ENCODE data around the gene OGFR. TPM values are rescaled to one million over a fixed set of nuclear protein-coding genes. Genes with fewer than 3 reads are reported as not detected.
A peak's percentile ranks its signal among the peaks of the same experiment; 100 is the strongest.

OGFR gene
- polyA plus RNA-seq, 3 donors: 47.8 to 114 (median 79.3) TPM

DNA sequence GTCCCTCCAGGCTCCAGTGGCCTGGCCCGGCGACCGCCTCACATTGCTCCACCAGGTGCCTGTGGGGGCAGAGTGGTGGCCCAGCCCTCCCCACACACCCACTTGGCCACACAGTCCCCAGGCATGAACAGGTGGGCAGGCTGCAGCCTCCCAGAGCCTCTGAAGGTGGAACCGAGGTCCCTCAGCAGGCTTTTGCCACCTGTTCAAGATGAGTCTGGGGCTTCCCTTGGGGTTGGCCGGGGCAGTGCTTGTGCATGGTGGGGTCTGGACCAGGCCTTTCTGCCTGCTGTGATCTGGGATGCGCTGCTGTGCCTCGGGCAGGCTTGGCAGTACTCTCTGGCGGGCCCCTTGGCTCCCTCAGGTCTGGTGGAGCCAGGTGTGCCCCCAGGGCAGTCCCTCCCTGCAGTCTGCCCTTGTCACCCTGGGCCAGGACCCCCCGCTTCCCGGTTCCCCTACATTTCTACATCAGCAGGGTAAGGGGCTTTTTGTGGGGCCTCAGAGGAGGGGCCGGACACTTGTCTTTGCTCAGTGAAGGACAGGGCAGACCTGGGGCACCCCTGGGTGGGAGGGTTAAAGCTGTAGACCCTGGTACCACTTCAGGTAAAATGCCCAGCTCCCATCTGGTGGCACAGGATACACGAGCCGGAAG is 9.5 kb downstream of the OGFR start:
- Histone ChIP-seq H3K36me3 (replicated peaks in 1 of 2; ENCODE audit: control insufficient read depth in 1 of 2, insufficient read depth in 2 of 2, low read length in 2 of 2) (peaks cover 40 to 49% of the 10 kb centered on the region in 2 donors), H3K4me2 (replicated peaks; ENCODE audit: extremely low read depth, low read length, poor library complexity, severe bottlenecking) (no peak overlapping the region), H2AFZ (ENCODE audit: insufficient read depth, low read depth, low read length, poor library complexity, severe bottlenecking) (no peak overlapping the region), H3K9ac (ENCODE audit: insufficient read depth, low read length, poor library complexity, severe bottlenecking) (no peak overlapping the region), H3K27me3 (ENCODE audit: control insufficient read depth in 2 of 2, insufficient read depth in 2 of 2, low read length in 2 of 2) (peaks cover 19 to 49% of the 10 kb centered on the region in 2 donors), H3K79me2 (ENCODE audit: insufficient read depth, low read length) (peaks cover 12% of the 10 kb centered on the region), H3K9me3 (replicated peaks in 1 of 2; ENCODE audit: control insufficient read depth in 1 of 2, insufficient read depth in 1 of 2, low read length in 2 of 2) (no peaks in the 10 kb centered on the region), H3K27ac (ENCODE audit: low read depth in 1 of 2, low read length in 2 of 2) (no peak overlapping the region), H3K4me1 (ENCODE audit: control insufficient read depth in 1 of 2, insufficient read depth in 2 of 2, low read length in 2 of 2) (peaks cover 14 to 36% of the 10 kb centered on the region in 2 donors), H3K4me3 (replicated peaks in 1 of 3; ENCODE audit: low read depth in 2 of 3, low read length in 3 of 3) (no peak overlapping the region), H4K20me1 (ENCODE audit: insufficient read depth, low read length) (peaks cover 81% of the 10 kb centered on the region)
- intact Hi-C loops (cut with micrococcal nuclease): loop anchor here in 1 of 2 donors (5.0 kb wide), 1 partner anchor 312 kb away; no protein-coding TSS in a partner anchor
- Mint-ChIP-seq H3K4me1 (peaks cover 21% of the 10 kb centered on the region), H3K27me3 (ENCODE audit: low read depth in 3 of 3) (peaks cover 44 to 67% (median 46%) of the 10 kb centered on the region in 3 donors), H3K4me3 (peak overlapping the region in 1 of 2 donors; percentile 75), H3K36me3 (peaks cover 35 to 44% of the 10 kb centered on the region in 2 donors), H3K27ac (no peak overlapping the region), H3K9me3 (peaks cover 0 to 13% (median 0%) of the 10 kb centered on the region in 7 donors)
- DNase-seq: no peak
- 85% methylated on average over 9 of the region's 13 CpGs for WGBS (ENCODE audit: insufficient coverage)
- TF ChIP-seq, protein P1, sequence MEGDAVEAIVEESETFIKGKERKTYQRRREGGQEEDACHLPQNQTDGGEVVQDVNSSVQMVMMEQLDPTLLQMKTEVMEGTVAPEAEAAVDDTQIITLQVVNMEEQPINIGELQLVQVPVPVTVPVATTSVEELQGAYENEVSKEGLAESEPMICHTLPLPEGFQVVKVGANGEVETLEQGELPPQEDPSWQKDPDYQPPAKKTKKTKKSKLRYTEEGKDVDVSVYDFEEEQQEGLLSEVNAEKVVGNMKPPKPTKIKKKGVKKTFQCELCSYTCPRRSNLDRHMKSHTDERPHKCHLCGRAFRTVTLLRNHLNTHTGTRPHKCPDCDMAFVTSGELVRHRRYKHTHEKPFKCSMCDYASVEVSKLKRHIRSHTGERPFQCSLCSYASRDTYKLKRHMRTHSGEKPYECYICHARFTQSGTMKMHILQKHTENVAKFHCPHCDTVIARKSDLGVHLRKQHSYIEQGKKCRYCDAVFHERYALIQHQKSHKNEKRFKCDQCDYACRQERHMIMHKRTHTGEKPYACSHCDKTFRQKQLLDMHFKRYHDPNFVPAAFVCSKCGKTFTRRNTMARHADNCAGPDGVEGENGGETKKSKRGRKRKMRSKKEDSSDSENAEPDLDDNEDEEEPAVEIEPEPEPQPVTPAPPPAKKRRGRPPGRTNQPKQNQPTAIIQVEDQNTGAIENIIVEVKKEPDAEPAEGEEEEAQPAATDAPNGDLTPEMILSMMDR (IDR thresholded peaks at IDR 0.05): no peak

DNA sequence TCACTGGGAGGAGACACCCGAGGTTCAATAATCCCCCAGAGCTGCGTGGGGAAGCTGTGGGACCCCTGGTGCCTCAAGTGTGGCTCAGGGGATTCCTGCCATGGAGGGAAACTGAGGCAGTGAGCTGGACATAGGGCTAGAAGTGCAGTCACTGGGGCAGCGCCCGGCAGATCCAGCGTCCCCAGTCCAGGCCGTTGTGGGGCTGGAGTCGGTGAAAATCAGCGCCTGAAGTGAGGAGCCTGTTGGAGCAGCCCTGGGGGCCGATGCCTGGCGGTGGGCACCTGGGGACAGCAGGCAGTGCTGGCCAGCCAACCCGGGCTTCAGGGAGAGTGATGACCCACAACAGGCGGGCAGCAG is 10.1 kb downstream of the OGFR start:
- peaks cover 0 to 13% (median 0%) of the 10 kb centered on the region in 7 donors for H3K9me3 Mint-ChIP-seq
- peaks cover 48 to 72% (median 49%) of the 10 kb centered on the region in 3 donors for H3K27me3 Mint-ChIP-seq (ENCODE audit: low read depth in 3 of 3)
- peaks cover 30 to 39% of the 10 kb centered on the region in 2 donors for H3K36me3 Mint-ChIP-seq
- Histone ChIP-seq H3K79me2 (ENCODE audit: insufficient read depth, low read length) (peaks cover 7% of the 10 kb centered on the region), H3K4me3 (replicated peaks in 1 of 3; ENCODE audit: low read depth in 2 of 3, low read length in 3 of 3) (no peak overlapping the region), H2AFZ (ENCODE audit: insufficient read depth, low read depth, low read length, poor library complexity, severe bottlenecking) (no peak overlapping the region), H3K9ac (ENCODE audit: insufficient read depth, low read length, poor library complexity, severe bottlenecking) (no peak overlapping the region), H3K4me1 (ENCODE audit: control insufficient read depth in 1 of 2, insufficient read depth in 2 of 2, low read length in 2 of 2) (peaks cover 14 to 36% of the 10 kb centered on the region in 2 donors), H3K27ac (ENCODE audit: low read depth in 1 of 2, low read length in 2 of 2) (no peak overlapping the region), H3K27me3 (ENCODE audit: control insufficient read depth in 2 of 2, insufficient read depth in 2 of 2, low read length in 2 of 2) (peaks cover 19 to 53% of the 10 kb centered on the region in 2 donors), H3K36me3 (replicated peaks in 1 of 2; ENCODE audit: control insufficient read depth in 1 of 2, insufficient read depth in 2 of 2, low read length in 2 of 2) (peaks cover 35 to 44% of the 10 kb centered on the region in 2 donors), H4K20me1 (ENCODE audit: insufficient read depth, low read length) (peaks cover 76% of the 10 kb centered on the region), H3K9me3 (replicated peaks in 1 of 2; ENCODE audit: control insufficient read depth in 1 of 2, insufficient read depth in 1 of 2, low read length in 2 of 2) (no peaks in the 10 kb centered on the region), H3K4me2 (replicated peaks; ENCODE audit: extremely low read depth, low read length, poor library complexity, severe bottlenecking) (no peak overlapping the region)
- DNase-seq: no peak
- 76% methylated on average over 12 of the region's 12 CpGs for WGBS (ENCODE audit: insufficient coverage)
- peak overlapping the region in 1 of 2 donors; percentile 75 for H3K4me3 Mint-ChIP-seq
- TF ChIP-seq, protein P1 (IDR thresholded peaks at IDR 0.05): no peak
- H3K27ac Mint-ChIP-seq: no peak overlapping the region
- intact Hi-C loops (cut with micrococcal nuclease): loop anchor here in 1 of 2 donors (5.0 kb wide), 1 partner anchor 312 kb away; no protein-coding TSS in a partner anchor
- H3K4me1 Mint-ChIP-seq: peaks cover 21% of the 10 kb centered on the region
